GM12892 (cell line): ENCODE results near the gene MRPL16.

Source experiments
- POLR2A ChIP-seq: IDR thresholded peaks from 2 replicates; pipeline ENCODE4 v1.6.1; 2011; ENCODE audit warnings: low read depth, low read length, control low read depth
- TAF1 ChIP-seq: IDR thresholded peaks from 2 replicates; pipeline ENCODE4 v1.6.1; 2011; ENCODE audit warnings: low read depth, mild to moderate bottlenecking, control low read depth, low read length, borderline replicate concordance

- TF ChIP-seq POLR2A: no peak
- TF ChIP-seq TAF1: no peak
These were observed 38.6 kb upstream of the MRPL16 start for GRCh38 chr11:59849129-59849528.
